RKO (cell line): ENCODE measurements around the gene KIF26B.
A peak's percentile ranks its signal among the peaks of the same experiment; 100 is the strongest.
"Not testable (repeated sequence)": the region's sequence is repeated elsewhere in the genome, so short reads cannot be mapped to it uniquely, and the experiment has no call there.

Source experiments
- DNase-seq: peaks from one replicate; pipeline ENCODE4 v3.0.0-alpha.2; 2016; ENCODE audit warnings: low spot score

KIF26B gene

GRCh38 chr1:245700631-245701030, 545.8 kb downstream of the KIF26B start:
- no peak for DNase-seq

- DNase-seq: no peak
Observed at GRCh38 chr1:245701631-245702030, 546.8 kb downstream of the KIF26B start.

DNA sequence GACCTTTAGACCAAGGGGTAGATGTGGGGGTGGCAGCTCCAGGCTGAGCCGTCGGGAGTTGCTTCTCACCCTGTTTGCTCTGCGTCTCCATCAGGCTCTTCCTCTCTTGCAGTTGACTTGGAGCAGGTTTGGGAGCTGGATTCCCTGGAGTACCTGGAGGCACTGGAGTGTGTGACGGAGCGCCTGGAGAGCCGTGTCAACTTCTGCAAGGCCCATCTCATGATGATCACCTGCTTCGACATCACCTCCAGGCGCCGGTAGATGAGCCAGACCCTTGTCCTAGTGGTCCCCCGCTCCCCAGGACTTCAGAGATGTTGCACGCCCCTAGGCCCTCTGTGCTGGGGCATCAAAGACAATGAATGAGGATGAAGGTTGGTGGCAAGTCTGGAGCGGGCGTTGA, 547.6 kb downstream of the KIF26B start:
- no peak for DNase-seq

DNA sequence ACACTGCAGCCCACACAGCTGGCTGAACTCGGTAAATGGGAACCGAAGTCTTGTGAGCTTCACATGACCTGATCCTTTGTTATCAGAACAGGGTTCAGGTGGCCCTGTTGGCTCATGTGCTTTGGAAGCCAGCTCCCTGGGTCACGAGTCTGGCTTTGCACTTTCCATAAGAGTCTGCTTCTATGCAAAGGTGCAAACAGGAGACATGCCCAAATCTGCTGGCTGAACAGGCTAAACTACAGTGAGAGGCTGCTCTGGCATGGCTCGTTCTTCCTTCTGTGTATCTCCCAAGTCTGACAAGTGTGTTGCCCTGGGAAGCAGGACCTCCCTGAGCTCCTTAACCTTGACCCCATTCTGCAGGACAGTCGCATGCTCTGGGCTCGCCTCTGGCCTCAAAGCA, 549.6 kb downstream of the KIF26B start:
- no peak for DNase-seq

DNA sequence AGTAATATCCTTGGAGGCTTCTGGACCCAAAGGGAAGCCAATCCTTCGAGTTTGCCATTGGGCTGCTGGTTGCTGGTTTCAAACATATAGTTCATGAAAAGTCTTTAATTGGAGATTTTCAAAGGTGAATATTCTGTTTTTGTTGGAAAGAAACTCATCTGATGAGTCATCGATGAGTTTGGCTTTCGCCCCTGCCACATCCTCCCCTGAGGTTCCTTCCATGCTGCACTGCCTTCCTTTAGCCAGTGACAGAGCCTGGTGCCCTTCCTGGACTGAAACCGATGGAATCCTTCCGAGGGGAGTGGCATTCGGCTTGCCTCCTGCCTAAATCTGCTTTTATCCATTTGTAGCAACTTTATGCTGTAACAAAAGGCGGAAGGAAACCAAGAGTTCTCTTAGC, 550.0 kb downstream of the KIF26B start:
- peak; percentile 33 for DNase-seq

DNA sequence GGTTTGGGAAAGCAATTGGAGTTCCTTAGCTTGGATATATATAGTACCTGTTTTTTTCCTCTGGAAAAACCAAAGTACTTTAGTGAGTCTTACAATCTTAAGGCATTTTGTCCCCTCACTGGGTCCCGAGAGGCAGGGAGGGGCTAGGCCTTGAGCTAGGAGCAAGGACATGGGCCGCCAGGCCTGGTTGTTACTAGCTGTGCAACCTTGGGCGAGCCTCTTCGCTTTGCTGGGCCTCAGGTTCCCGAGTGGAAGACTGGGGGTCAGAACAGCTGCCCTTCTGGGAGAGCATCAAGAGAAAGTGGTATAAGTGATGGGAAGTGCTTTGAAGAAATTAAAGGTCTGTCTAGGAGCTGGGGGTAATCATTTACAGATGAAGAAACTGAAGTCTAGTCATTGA, 553.2 kb downstream of the KIF26B start:
- no peak for DNase-seq

DNA sequence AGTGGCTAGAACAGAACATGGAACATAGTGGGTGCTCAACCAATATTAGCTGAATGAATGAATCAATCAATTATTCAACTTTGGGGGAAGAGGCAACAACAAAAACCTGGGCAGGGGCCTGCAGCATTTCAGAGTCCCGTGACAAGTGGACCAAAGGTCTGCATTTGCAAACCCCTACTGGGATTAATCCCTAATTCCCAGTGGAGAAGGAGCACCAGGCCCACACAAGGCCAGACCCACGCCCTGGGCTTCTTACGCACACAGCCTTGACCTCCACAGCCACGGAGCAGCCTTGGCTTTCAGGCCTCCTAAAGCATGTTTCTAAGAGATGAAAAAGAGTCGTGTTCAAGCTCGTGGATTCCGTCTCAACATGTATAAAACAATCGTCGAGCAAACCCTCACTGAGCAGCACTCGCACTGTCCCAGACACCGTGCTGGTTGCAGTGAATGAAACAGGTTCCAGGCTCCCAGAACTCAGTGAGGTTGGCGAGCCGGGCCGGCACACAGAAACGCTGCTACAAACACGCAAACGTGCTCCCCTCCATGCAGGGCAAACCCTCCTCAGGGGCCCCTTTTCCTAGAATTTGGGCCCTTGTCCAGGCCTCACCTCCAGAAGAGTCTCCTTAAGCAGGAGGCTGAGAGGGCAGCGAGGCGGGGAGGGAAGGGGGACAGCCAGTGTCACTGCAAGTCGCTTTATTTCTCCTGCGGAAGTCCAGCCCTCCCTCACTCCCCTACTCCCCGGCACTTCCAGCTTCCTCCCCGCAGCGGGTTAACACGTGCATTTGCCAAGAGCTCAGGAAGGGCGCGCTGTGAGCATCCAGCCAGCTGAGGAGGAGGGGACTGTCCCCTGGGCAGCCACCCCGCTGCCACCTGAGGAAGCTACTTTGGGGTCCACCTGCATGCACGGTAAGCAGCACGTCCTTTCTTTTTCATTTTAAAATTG, 556.4 kb downstream of the KIF26B start:
- DNase-seq: no peak

DNA sequence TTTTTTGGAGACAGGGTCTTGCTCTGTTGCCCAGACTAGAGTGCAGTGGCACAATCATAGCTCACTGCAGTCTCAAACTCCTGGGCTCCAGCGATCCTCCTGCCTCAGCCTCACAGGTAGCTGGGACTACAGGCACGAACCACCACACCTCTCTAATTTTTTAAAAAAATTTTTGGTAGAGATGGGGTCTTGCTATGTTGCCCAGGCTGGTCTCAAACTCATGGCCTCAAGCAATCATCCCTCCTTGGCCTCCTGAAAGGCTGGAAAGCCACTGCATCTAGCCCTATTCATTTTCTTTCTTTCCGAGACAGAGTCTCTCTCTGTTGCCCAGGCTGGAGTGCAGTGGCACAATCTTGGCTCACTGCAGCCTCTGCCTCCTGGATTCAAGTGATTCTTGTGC, 559.2 kb downstream of the KIF26B start:
- not testable (repeated sequence) for DNase-seq

GRCh38 chr1:245715291-245715701, 560.5 kb downstream of the KIF26B start:
- DNase-seq: no peak

DNA sequence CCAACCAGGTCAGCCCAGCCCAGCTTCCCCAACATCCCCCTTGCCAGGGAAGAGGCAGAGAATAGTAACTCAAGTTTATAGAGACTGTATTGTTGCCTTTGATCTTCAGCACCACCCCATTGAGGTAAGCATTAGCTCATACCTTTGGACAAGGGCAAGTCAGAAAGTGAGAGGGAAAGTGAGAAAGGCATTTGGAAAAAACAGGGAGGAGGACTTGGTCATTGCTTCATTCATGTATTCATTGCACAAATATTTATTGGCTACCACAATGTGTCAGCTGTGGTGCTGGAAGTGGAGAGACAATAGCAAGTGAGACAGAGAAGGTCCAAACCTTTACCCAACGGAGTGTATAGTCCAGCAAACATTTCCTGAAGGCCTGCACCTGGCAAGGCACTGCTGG, 561.2 kb downstream of the KIF26B start:
- DNase-seq: peak; percentile 29

DNA sequence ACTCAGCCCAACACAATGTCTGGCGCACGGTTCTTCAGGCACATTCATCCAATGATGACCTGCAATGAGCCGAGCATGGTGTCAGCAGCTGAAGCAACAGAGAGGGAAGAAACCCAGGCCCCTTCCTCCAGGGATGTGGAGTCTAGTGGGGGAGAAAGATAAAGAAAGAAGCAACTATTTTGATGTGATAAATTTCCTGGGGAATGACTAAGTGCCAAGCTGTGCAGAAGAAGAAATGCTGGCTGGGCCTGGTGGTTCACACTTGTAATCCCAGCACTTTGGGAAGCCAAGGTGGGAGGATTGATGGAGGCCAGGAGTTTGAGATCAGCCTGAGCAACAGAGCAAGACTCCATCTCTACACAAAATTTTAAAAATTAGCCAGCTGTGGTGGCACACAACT, 561.8 kb downstream of the KIF26B start:
- no peak for DNase-seq

DNA sequence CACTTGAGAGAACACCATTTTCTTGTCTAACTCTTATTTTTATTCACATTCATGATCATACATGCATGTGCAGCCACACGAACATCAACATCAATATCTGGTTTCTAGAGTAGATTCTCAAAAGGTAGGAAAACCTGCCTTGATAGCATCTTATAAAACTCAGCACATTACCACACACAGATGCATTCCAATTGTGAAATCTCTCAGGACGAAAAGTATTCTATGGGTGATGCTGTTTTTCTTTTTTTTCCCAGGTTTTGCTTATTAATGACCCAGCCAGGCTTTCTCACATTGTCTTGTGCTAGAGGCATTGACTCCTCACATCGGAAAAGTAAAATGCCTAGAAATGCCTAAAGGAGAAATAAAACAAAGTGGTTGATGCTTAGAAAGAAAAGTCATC, 562.8 kb downstream of the KIF26B start:
- DNase-seq: no peak

GRCh38 chr1:245718123-245718522, 563.3 kb downstream of the KIF26B start:
- DNase-seq: no peak

- DNase-seq: no peak
Observed at GRCh38 chr1:245718951-245719350, 564.2 kb downstream of the KIF26B start.

DNA sequence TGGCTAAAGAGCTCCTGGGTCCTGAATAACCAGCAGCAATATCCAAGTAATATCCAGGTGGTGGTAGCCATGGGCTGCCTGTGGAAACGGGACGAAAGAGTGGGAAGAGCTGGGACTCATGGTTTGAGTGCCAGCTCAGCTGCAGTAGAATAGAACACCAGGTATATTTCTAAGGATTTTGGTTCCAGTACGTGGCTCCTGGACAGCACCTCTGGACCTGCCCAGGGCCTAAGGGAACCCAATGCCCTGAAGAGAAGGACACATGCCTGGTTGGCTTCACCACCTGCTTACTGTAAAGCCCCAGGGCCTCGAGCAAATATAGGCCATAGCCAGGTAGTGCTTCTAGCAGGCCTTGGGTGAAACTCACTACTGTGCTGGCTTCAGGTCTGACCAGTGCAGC, 566.7 kb downstream of the KIF26B start:
- no peak for DNase-seq

- not testable (repeated sequence) for DNase-seq
Observed at GRCh38 chr1:245728035-245728434, 573.2 kb downstream of the KIF26B start.

DNA sequence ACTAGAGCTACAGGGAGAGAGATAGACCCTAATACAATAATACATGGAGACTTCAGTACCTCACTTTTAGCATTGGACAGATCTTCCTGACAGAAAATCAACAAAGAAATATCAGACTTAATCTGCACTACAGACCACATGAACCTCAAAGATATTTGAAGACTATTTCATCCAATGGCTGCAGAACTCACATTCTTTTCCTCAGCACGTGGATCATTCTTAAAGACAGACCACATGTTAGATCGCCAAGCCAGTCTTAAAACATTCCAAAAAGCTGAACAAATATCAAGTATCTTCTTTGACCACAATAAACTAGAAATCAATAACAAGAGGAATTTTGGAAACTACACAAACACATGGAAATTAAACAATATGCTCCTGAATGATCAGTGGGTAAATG, 576.0 kb downstream of the KIF26B start:
- no peak for DNase-seq

- not testable (repeated sequence) for DNase-seq
Observed at GRCh38 chr1:245740336-245740735, 585.6 kb downstream of the KIF26B start.

DNA sequence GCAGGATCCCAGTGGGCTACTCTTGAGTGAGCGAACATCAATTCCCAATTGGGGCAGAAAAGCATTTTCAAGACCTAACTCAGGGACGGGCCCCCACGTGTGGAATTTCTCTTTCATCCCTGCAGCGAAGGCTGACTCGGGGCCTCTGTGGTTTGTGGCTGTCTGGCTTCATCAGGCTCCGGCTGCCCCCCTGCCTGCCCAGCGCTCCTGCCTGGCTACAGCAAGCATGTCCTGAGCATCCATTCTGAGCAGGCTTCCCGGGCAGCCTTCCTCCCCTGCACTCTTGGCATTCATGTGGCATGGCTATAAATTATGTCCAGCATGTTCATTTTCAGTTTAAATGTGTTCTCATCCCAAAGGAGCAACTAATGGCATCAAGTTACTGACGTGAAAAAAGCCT, 588.1 kb downstream of the KIF26B start:
- DNase-seq: no peak

DNA sequence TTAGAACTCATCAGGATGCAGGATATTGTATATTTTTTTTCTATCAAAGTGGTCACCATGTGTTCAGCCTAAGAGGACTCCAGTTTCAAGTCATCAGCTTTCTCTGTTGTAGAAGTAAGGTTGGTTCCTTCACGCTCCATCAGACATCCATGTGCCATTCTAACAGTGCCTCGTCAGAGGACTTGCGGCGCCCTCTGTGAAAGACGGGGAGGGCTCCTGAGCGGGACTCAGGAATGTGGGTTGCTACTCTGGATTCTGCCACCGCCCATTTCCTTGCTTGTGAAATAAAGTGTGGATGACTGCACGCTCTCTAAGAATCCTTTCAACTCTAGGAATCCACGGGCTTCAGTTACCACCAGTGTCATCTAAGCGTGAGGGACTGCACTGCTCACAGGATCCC, 593.5 kb downstream of the KIF26B start:
- no peak for DNase-seq

GRCh38 chr1:245748646-245749045, 593.9 kb downstream of the KIF26B start:
- no peak for DNase-seq

- no peak for DNase-seq
Observed at GRCh38 chr1:245749053-245749452, 594.3 kb downstream of the KIF26B start.

DNA sequence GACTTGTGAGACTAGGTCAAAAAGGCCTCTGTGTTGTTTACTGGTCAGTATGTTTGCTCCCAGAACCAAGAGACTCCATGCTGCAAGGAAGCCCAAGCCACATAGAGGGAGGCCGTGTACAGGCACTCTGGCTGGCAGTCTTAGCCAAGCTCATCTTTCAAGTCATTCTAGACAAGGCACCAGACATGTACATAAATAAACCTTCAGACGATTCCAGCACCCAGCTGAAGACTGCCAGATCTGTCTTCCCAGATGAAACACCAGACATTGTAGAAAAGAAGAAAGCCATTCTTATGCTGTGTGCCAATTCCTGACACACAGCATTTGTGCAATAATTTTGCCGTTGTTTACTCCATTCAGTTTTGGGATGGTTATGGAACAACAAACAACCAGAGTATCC, 595.5 kb downstream of the KIF26B start:
- no peak for DNase-seq

DNA sequence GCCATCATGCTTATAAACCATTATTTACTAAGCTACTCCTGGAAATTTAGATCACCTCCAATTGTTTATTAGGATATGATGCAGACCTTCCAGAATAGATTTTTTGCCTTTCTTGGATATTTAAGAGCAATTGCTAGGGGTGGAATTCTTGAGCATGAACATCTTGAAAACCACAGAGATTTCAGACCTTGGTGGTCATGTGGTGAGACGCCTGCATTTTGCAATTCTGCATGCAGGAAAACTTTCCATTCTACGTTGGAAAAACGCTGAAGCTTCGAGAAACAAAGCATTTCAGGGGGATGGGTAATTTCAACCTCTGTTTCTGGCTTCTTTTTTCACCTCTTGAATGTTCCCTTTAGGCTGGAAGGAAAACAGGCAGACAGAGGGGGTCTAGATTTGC, 596.3 kb downstream of the KIF26B start:
- DNase-seq: no peak
